Parathyroid adenoma (tissue), 2 donors: ENCODE measurements around the gene ASTN2.

Experiments
- H2AFZ ChIP-seq: fragments of 300-600 bp; sonication (generic); one replicate; pipeline ENCODE4 v1.7.0; 2017; ENCODE audit warnings: antibody characterized with exemption, mild to moderate bottlenecking
- H3K27ac ChIP-seq: fragments of 300-600 bp; sonication (generic); one replicate; pipeline ENCODE4 v1.7.0; 2017
- H3K27me3 ChIP-seq: fragments of 300-600 bp; sonication (generic); one replicate; pipeline ENCODE4 v1.7.0; 2017; ENCODE audit warnings: low read length; ENCODE audit not compliant: control insufficient read depth, insufficient read depth
- H3K36me3 ChIP-seq: fragments of 300-600 bp; sonication (generic); one replicate; pipeline ENCODE4 v1.7.0; 2017; ENCODE audit warnings: low read length; ENCODE audit not compliant: control insufficient read depth, insufficient read depth
- H3K4me1 ChIP-seq: fragments of 300-600 bp; sonication (generic); one replicate; pipeline ENCODE4 v1.7.0; 2017; ENCODE audit warnings: control low read depth
- H3K4me2 ChIP-seq: fragments of 300-600 bp; sonication (generic); one replicate; pipeline ENCODE4 v1.7.0; 2017; ENCODE audit warnings: low read length
- H3K4me3 ChIP-seq: fragments of 300-600 bp; sonication (generic); one replicate; pipeline ENCODE4 v1.7.0; 2017; ENCODE audit warnings: low read depth, low read length
- H3K79me2 ChIP-seq: fragments of 300-600 bp; sonication (generic); one replicate; pipeline ENCODE4 v1.7.0; 2017; ENCODE audit warnings: control low read depth
- H3K9ac ChIP-seq: fragments of 300-600 bp; sonication (generic); one replicate; pipeline ENCODE4 v1.7.0; 2017; ENCODE audit warnings: mild to moderate bottlenecking
- H3K9me3 ChIP-seq: fragments of 300-600 bp; sonication (generic); one replicate; pipeline ENCODE4 v1.7.0; 2017; ENCODE audit warnings: low read length; ENCODE audit not compliant: control insufficient read depth
- TF ChIP-seq, protein P1 (sequence below): fragments of 300-600 bp; sonication (generic); IDR thresholded peaks from one replicate; pipeline ENCODE4 v1.7.0; 2017; ENCODE audit warnings: antibody characterized with exemption, mild to moderate bottlenecking
- donor health status: primary hyperparathyroidism.

ASTN2 gene

DNA sequence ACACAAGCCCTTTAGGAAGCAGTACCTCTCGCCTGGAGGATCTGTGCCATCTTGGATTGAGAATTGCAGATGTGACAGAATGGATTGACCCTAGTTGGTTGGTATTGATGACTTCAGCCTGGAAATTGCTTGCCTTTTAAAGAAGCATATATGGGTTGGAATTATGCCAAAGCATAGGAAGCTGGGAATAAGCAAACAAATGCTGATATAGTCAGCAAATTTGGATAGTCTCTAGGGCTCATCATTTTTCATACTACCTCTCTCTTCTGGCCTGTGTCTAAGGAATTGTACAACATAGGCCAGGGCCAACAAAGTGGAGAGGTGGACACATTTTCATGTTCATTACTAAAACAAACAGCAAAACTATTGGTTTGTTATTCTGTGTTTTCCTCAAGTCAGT is 714.6 kb downstream of the ASTN2 start:
- Histone ChIP-seq H3K27ac (no peak overlapping the region), H3K4me1 (no peaks in the 10 kb centered on the region), H3K79me2 (no peaks in the 10 kb centered on the region), H3K9ac (no peak overlapping the region), H2AFZ (no peak overlapping the region), H3K36me3 (no peaks in the 10 kb centered on the region), H3K9me3 (no peaks in the 10 kb centered on the region), H3K27me3 (no peaks in the 10 kb centered on the region), H3K4me3 (no peak overlapping the region), H3K4me2 (no peak overlapping the region)
- TF ChIP-seq, protein P1, sequence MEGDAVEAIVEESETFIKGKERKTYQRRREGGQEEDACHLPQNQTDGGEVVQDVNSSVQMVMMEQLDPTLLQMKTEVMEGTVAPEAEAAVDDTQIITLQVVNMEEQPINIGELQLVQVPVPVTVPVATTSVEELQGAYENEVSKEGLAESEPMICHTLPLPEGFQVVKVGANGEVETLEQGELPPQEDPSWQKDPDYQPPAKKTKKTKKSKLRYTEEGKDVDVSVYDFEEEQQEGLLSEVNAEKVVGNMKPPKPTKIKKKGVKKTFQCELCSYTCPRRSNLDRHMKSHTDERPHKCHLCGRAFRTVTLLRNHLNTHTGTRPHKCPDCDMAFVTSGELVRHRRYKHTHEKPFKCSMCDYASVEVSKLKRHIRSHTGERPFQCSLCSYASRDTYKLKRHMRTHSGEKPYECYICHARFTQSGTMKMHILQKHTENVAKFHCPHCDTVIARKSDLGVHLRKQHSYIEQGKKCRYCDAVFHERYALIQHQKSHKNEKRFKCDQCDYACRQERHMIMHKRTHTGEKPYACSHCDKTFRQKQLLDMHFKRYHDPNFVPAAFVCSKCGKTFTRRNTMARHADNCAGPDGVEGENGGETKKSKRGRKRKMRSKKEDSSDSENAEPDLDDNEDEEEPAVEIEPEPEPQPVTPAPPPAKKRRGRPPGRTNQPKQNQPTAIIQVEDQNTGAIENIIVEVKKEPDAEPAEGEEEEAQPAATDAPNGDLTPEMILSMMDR, result no peak

DNA sequence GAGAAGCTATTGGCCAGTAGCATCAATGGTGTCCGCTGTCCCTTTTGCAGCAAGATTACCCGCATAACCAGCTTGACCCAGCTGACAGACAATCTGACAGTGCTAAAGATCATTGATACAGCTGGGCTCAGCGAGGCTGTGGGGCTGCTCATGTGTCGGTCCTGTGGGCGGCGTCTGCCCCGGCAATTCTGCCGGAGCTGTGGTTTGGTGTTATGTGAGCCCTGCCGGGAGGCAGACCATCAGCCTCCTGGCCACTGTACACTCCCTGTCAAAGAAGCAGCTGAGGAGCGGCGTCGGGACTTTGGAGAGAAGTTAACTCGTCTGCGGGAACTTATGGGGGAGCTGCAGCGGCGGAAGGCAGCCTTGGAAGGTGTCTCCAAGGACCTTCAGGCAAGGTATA is 717.0 kb downstream of the ASTN2 start:
- no peaks in the 10 kb centered on the region for H3K79me2 ChIP-seq
- TF ChIP-seq, protein P1, result no peak
- no peaks in the 10 kb centered on the region for H3K9me3 ChIP-seq
- no peaks in the 10 kb centered on the region for H3K27me3 ChIP-seq
- no peaks in the 10 kb centered on the region for H3K36me3 ChIP-seq
- no peak overlapping the region for H3K4me2 ChIP-seq
- H3K4me3 ChIP-seq, result no peak overlapping the region
- H2AFZ ChIP-seq, result no peak overlapping the region
- no peak overlapping the region for H3K9ac ChIP-seq
- no peak overlapping the region for H3K27ac ChIP-seq
- no peaks in the 10 kb centered on the region for H3K4me1 ChIP-seq

DNA sequence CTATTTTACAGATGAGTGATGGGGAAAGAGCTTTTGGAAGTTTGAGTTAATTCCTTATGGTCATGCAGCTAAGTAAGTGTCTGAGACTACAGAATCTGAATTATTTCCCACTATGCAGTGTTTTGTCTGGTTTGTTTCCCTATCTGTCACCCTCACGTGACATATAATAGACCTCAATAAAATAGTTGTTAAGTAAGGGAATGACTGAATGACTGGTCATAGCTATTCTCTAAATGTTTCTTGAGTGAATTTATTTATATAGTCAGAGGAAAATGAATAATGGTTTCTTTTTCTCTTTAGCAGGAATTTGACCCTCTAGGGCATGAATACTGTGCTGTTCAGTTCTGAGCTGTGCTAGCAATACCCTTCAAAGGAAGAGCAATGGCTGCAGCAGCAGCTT is 717.5 kb downstream of the ASTN2 start:
- H3K27ac ChIP-seq, result no peak overlapping the region

DNA sequence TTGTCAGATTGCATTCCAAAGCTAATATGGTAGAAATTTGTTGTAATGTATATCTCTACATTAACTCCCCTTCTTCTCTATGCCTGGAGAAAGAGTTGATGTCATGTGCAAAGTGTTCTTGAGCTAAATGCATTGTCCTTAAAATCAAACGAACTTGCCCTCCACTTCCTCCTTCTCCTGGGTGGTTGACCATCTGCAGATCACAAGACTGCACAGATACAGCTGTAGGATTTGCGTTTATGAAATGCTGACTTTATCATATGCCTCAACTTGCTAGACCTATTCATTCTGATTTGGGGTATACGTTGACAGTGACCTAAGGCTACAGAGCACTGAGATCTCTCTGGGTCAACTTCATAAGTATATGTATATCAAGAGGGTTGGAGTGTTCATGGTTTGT is 719.4 kb downstream of the ASTN2 start:
- Histone ChIP-seq H3K36me3 (no peaks in the 10 kb centered on the region), H3K9me3 (no peaks in the 10 kb centered on the region), H3K9ac (no peak overlapping the region), H3K4me1 (no peaks in the 10 kb centered on the region), H3K4me2 (no peak overlapping the region), H3K79me2 (no peaks in the 10 kb centered on the region), H3K27ac (no peak overlapping the region), H3K4me3 (no peak overlapping the region), H2AFZ (no peak overlapping the region), H3K27me3 (no peaks in the 10 kb centered on the region)
- TF ChIP-seq, protein P1, result no peak

More for the DNA sequence above, 717.5 kb downstream of the ASTN2 start:
- H3K36me3 ChIP-seq, result no peaks in the 10 kb centered on the region
- H3K27me3 ChIP-seq, result no peaks in the 10 kb centered on the region
- no peaks in the 10 kb centered on the region for H3K4me1 ChIP-seq
- H3K9me3 ChIP-seq, result no peaks in the 10 kb centered on the region
- H3K9ac ChIP-seq, result no peak overlapping the region
- H3K4me2 ChIP-seq, result no peak overlapping the region
- no peak overlapping the region for H2AFZ ChIP-seq
- no peak overlapping the region for H3K4me3 ChIP-seq
- TF ChIP-seq, protein P1, result no peak
- no peaks in the 10 kb centered on the region for H3K79me2 ChIP-seq

DNA sequence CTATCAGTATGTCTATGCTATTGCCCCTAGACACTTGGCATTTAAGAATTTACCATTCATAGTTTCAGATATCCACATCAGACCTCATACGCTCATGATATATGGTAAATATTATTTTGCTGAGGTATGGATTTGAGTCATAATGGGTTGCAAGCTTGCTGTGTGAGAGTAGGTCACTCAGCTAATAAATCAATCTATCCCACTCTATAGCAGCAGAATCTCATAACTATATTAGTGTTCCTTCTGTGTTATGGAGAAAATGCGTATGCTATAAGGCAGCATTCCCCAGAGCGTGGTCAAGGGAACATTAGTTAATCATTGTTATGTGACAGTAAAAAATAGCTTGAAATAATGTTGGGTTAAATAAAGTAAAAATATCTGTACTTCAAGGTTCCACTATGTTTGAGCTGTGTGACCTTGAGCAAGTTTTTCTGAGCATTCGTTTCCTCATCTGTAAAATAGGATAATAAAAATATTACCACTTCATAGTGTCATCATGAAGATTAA is 720.0 kb downstream of the ASTN2 start:
- Histone ChIP-seq H3K4me2 (no peak overlapping the region), H2AFZ (no peak overlapping the region), H3K4me1 (no peaks in the 10 kb centered on the region), H3K79me2 (no peaks in the 10 kb centered on the region), H3K36me3 (no peaks in the 10 kb centered on the region), H3K9me3 (no peaks in the 10 kb centered on the region), H3K4me3 (no peak overlapping the region), H3K27ac (no peak overlapping the region), H3K9ac (no peak overlapping the region), H3K27me3 (no peaks in the 10 kb centered on the region)
- TF ChIP-seq, protein P1, result no peak
